ENCODE results near the gene LYRM4.

GRCh38 chr6:5130135-5130866 lies 130.4 kb downstream of the LYRM4 start:
- TF ChIP-seq CTCF (IDR thresholded peaks at IDR 0.05) (no peak), EP300 (IDR thresholded peaks at IDR 0.05) (no peak), POLR2AphosphoS5 (IDR thresholded peaks at IDR 0.05) (no peak), POLR2A (IDR thresholded peaks at IDR 0.05; ENCODE audit: low read depth) (no peak)

Data from esophagus muscularis mucosa (tissue), 4 donors.